Liver (tissue), 9 donors: ENCODE results near the gene DMAP1. TPM values are rescaled to one million over a fixed set of nuclear protein-coding genes. Genes with fewer than 3 reads are reported as not detected.

Experiments used
- DNase-seq: peaks from one replicate; pipeline ENCODE4 v3.0.0-alpha.2; 2017; ENCODE audit warnings: low spot score
- H3K27ac ChIP-seq, 2 donors: one replicate each; pipeline ENCODE4 v1.7.0; 2013; ENCODE audit warnings: inconsistent platforms in 2 of 2, low read length in 2 of 2, control low read depth in 1 of 2, low read depth in 1 of 2, mild to moderate bottlenecking in 1 of 2
- H3K27me3 ChIP-seq, 4 donors: one replicate each; pipeline versions ENCODE4 v1.6.1 to v1.7.0; 2013; ENCODE audit warnings: low read length in 3 of 4, inconsistent platforms in 1 of 4, mild to moderate bottlenecking in 1 of 4, moderate library complexity in 1 of 4; ENCODE audit not compliant: control insufficient read depth in 4 of 4, insufficient read depth in 4 of 4
- H3K36me3 ChIP-seq, 4 donors: one replicate each; pipeline versions ENCODE4 v1.6.1 to v1.7.0; 2013; ENCODE audit warnings: low read length in 3 of 4, mild to moderate bottlenecking in 3 of 4, low read depth in 1 of 4, moderate library complexity in 1 of 4; ENCODE audit not compliant: control insufficient read depth in 4 of 4, insufficient read depth in 3 of 4
- H3K4me1 ChIP-seq, 4 donors: one replicate each; pipeline versions ENCODE4 v1.6.1 to v1.7.0; 2013; ENCODE audit warnings: low read length in 3 of 4, mild to moderate bottlenecking in 3 of 4, moderate library complexity in 1 of 4; ENCODE audit not compliant: control insufficient read depth in 4 of 4, insufficient read depth in 4 of 4
- H3K4me3 ChIP-seq, 3 donors: one replicate each; pipeline versions ENCODE4 v1.6.1 to v1.7.0; 2013; ENCODE audit warnings: low read length in 3 of 3, control low read depth in 1 of 3, low read depth in 1 of 3, mild to moderate bottlenecking in 1 of 3
- H3K9ac ChIP-seq, 2 donors: one replicate each; pipeline ENCODE4 v1.7.0; 2013; ENCODE audit warnings: low read length in 2 of 2, mild to moderate bottlenecking in 2 of 2, moderate library complexity in 2 of 2, control low read depth in 1 of 2, low read depth in 1 of 2
- H3K9me3 ChIP-seq, 4 donors: one replicate each; pipeline versions ENCODE4 v1.6.1 to v1.7.0; 2013; ENCODE audit warnings: low read length in 3 of 4; ENCODE audit not compliant: control insufficient read depth in 4 of 4
- ATF3 ChIP-seq: IDR thresholded peaks from 2 replicates; pipeline ENCODE4 v1.6.1; 2016; ENCODE audit warnings: antibody characterized with exemption
- CTCF ChIP-seq: fragments of 150-350 bp; IDR thresholded peaks from 2 replicates; pipeline ENCODE4 v1.5.1; 2017; ENCODE audit warnings: improper control_type of control experiment, low read depth, low read length; ENCODE audit not compliant: missing input control
- EGR1 ChIP-seq, 2 donors: IDR thresholded peaks; 2 replicates each; pipeline ENCODE4 v1.6.1; 2016 to 2018; ENCODE audit warnings: antibody characterized with exemption in 2 of 2, low read depth in 2 of 2
- FOXA1 ChIP-seq: IDR thresholded peaks from 2 replicates; pipeline ENCODE4 v1.6.1; 2016; ENCODE audit warnings: antibody characterized with exemption
- FOXA2 ChIP-seq: IDR thresholded peaks from 2 replicates; pipeline ENCODE4 v1.6.1; 2016; ENCODE audit warnings: antibody characterized with exemption
- GABPA ChIP-seq, 2 donors: IDR thresholded peaks in 1 of 2; conservative IDR thresholded peaks in 1 of 2; 2 replicates each; pipeline ENCODE4 v1.6.1; 2016; ENCODE audit warnings: antibody characterized with exemption in 2 of 2, mild to moderate bottlenecking in 1 of 2, moderate library complexity in 1 of 2
- HNF4A ChIP-seq, 2 donors: conservative IDR thresholded peaks; 2 replicates each; pipeline ENCODE4 v1.6.1; 2016; ENCODE audit warnings: antibody characterized with exemption in 2 of 2, mild to moderate bottlenecking in 2 of 2
- HNF4G ChIP-seq: IDR thresholded peaks from 2 replicates; pipeline ENCODE4 v1.6.1; 2016; ENCODE audit warnings: antibody characterized with exemption
- JUND ChIP-seq, 2 donors: IDR thresholded peaks; 2 replicates each; pipeline ENCODE4 v1.6.1; 2016; ENCODE audit warnings: antibody characterized with exemption in 2 of 2
- MAX ChIP-seq: IDR thresholded peaks from 2 replicates; pipeline ENCODE4 v1.6.1; 2016; ENCODE audit warnings: antibody characterized with exemption
- NR2F2 ChIP-seq: IDR thresholded peaks from 2 replicates; pipeline ENCODE4 v1.6.1; 2016; ENCODE audit warnings: antibody characterized with exemption
- RAD21 ChIP-seq, 2 donors: IDR thresholded peaks; 2 replicates each; pipeline ENCODE4 v1.6.1; 2016; ENCODE audit warnings: antibody characterized with exemption in 2 of 2, mild to moderate bottlenecking in 2 of 2
- REST ChIP-seq: IDR thresholded peaks from 2 replicates; pipeline ENCODE4 v1.6.1; 2016; ENCODE audit warnings: antibody characterized with exemption, mild to moderate bottlenecking
- RXRA ChIP-seq, 2 donors: IDR thresholded peaks; 2 replicates each; pipeline ENCODE4 v1.6.1; 2017 to 2018; ENCODE audit warnings: antibody characterized with exemption in 2 of 2, mild to moderate bottlenecking in 1 of 2
- SP1 ChIP-seq: IDR thresholded peaks from 2 replicates; pipeline ENCODE4 v1.6.1; 2018; ENCODE audit warnings: antibody characterized with exemption, mild to moderate bottlenecking
- TAF1 ChIP-seq: conservative IDR thresholded peaks from 2 replicates; pipeline ENCODE4 v1.6.1; 2016; ENCODE audit warnings: antibody characterized with exemption, mild to moderate bottlenecking
- YY1 ChIP-seq: IDR thresholded peaks from 2 replicates; pipeline ENCODE4 v1.6.1; 2016; ENCODE audit warnings: antibody characterized with exemption, mild to moderate bottlenecking
- ZBTB33 ChIP-seq: IDR thresholded peaks from 2 replicates; pipeline ENCODE4 v1.6.1; 2016; ENCODE audit warnings: antibody characterized with exemption
- WGBS: extraction: QIAGEN DNeasy Blood & Tissue Kit; methylation state at CpG from one replicate; pipeline ENCODE4 v1.1.7; 2013; 5-methylcytosine and 5-hydroxymethylcytosine counted together
- polyA plus RNA-seq, 2 donors: library from polyadenylated mRNA; stranded (reverse) in 1 of 2; unstranded in 1 of 2; fragments of 200-250 nt in 1 of 2; fragments of >200 nt in 1 of 2; fragmentation: Nextera tagmentation in 1 of 2; extraction: Ambion mirVana in 1 of 2; gene quantifications; one replicate each; pipeline versions ENCODE4 v1.2.1 to v1.2.3, GENCODE V29; 2013 to 2015
- total RNA-seq, 2 donors: library from RNA; depleted of rRNA; stranded (reverse); fragments of >200 nt; gene quantifications; one replicate each; pipeline ENCODE4 v1.2.3, GENCODE V29; 2014
- donor health status: healthy.
- donor health status: healthy.
- donor health status: healthy.
- donor health status: healthy.
- donor health status: healthy.

The DMAP1 gene
- total and polyA plus RNA-seq, 4 donors: 15.3 to 24.8 (median 18.3) TPM

- Histone ChIP-seq H3K4me1 (no peaks in the 10 kb centered on the region), H3K9ac (no peak overlapping the region), H3K36me3 (no peaks in the 10 kb centered on the region), H3K27me3 (no peaks in the 10 kb centered on the region), H3K9me3 (no peaks in the 10 kb centered on the region), H3K27ac (no peak overlapping the region), H3K4me3 (no peak overlapping the region)
- no peak for TF ChIP-seq JUND (IDR thresholded peaks at IDR 0.05)
- no peak for TF ChIP-seq REST
- TF ChIP-seq TAF1: no peak
- no peak for TF ChIP-seq SP1
- TF ChIP-seq NR2F2: no peak
- TF ChIP-seq RAD21 (IDR thresholded peaks at IDR 0.05): no peak
- TF ChIP-seq HNF4G: no peak
- TF ChIP-seq ZBTB33: no peak
- no peak for TF ChIP-seq EGR1 (IDR thresholded peaks at IDR 0.05; ENCODE audit: low read depth in 2 of 2)
- DNase-seq: no peak
- 89% methylated on average over 6 of the region's 6 CpGs for WGBS
Observed at GRCh38 chr1:44266400-44267344, 53.4 kb downstream of the DMAP1 start.

GRCh38 chr1:44267438-44267837 lies 54.2 kb downstream of the DMAP1 start:
- Histone ChIP-seq H3K4me1 (no peaks in the 10 kb centered on the region), H3K9ac (no peak overlapping the region), H3K36me3 (no peaks in the 10 kb centered on the region), H3K9me3 (no peaks in the 10 kb centered on the region), H3K27me3 (no peaks in the 10 kb centered on the region), H3K4me3 (no peak overlapping the region), H3K27ac (no peak overlapping the region)
- TF ChIP-seq GABPA (IDR thresholded peaks at IDR 0.05 in 1 of 2, conservative IDR thresholded peaks at IDR 0.05 in 1 of 2): no peak
- TF ChIP-seq ATF3: no peak
- TF ChIP-seq YY1: no peak
- no peak for TF ChIP-seq CTCF
- TF ChIP-seq MAX: no peak
- no peak for TF ChIP-seq JUND (IDR thresholded peaks at IDR 0.05)
- TF ChIP-seq RAD21 (IDR thresholded peaks at IDR 0.05): no peak
- no peak for TF ChIP-seq ZBTB33
- no peak for TF ChIP-seq FOXA1
- TF ChIP-seq NR2F2: no peak
- TF ChIP-seq SP1: no peak
- no peak for TF ChIP-seq HNF4A (conservative IDR thresholded peaks at IDR 0.05)
- no peak for TF ChIP-seq RXRA (IDR thresholded peaks at IDR 0.05)
- no peak for TF ChIP-seq FOXA2
- 91% methylated on average over 5 of the region's 5 CpGs for WGBS
- DNase-seq: no peak
